ENCODE measurements around the gene RNF111.

- TF ChIP-seq CTCF (IDR thresholded peaks at IDR 0.05): no peak
- TF ChIP-seq POLR2A (IDR thresholded peaks at IDR 0.05): no peak
These were observed 20.8 kb upstream of the RNF111 start for GRCh38 chr15:58966698-58967097.
